Body of pancreas (tissue), 4 donors: Measurements from ENCODE around the gene NDUFAF3.

Source experiments
- CTCF ChIP-seq, 7 experiments: fragments of 450-650 bp in 4 of 7; fragments of 200-600 bp in 3 of 7; sonication (generic) in 3 of 7; IDR thresholded peaks; one replicate each; pipeline ENCODE4 v1.5.1; 2016 to 2019; ENCODE audit warnings: antibody characterized with exemption in 7 of 7
- POLR2A ChIP-seq, 3 donors: fragments of 450-650 bp; IDR thresholded peaks; one replicate each; pipeline ENCODE4 v1.6.1; 2016; ENCODE audit warnings: antibody characterized with exemption in 3 of 3, mild to moderate bottlenecking in 2 of 3

DNA sequence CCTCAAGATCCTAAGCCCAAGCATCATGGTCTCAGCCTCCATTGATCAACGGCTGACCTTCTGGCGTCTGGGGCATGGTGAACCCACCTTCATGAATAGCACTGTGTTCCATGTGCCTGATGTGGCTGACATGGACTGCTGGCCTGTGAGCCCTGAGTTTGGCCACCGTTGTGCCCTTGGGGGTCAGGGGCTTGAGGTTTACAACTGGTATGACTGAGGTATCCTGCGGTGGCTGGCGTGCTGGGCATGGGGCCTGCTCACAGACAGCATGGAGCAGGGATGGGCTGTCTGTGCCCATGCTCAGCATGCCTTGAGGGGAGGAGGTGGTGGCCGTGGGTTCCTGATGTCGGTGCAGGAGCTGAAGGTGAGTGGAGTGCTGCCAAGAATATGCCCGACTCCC is 6.8 kb upstream of the NDUFAF3 start:
- TF ChIP-seq CTCF (IDR thresholded peaks at IDR 0.05) (no peak), POLR2A (IDR thresholded peaks at IDR 0.05) (no peak)
